ENCODE results near the gene TMEM45A.

The TMEM45A gene

GRCh38 chr3:100553618-100554372 lies 61.4 kb downstream of the TMEM45A start:
- Histone ChIP-seq H3K36me3 (ENCODE audit: control insufficient read depth, insufficient read depth, low read length) (no peaks in the 10 kb centered on the region), H3K9me3 (ENCODE audit: control insufficient read depth, insufficient read depth, low read depth, low read length) (no peaks in the 10 kb centered on the region), H3K27me3 (ENCODE audit: control insufficient read depth, insufficient read depth, low read length) (no peaks in the 10 kb centered on the region), H3K4me1 (ENCODE audit: control insufficient read depth, insufficient read depth, low read length) (no peaks in the 10 kb centered on the region), H3K27ac (ENCODE audit: low read depth, low read length) (no peak overlapping the region), H3K4me3 (ENCODE audit: low read depth, low read length) (no peak overlapping the region), H3K9ac (ENCODE audit: low read length) (no peak overlapping the region)

DNA sequence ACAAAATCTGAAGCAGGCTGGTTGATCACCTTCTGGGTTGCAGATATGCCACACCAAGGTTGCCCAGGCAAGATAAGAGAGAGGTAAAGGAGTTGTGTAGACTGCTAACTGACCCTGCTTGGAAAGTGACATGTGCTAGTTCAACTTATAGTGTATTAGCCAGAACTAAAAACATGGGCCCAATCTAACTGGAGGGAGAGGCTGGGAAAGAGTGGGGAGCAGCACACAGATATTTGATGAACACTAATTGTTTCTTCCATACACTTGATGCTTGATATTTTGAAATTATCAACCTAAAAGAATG lies 61.9 kb downstream of the TMEM45A start:
- no peaks in the 10 kb centered on the region for H3K4me1 ChIP-seq (ENCODE audit: control insufficient read depth, insufficient read depth, low read length)
- no peaks in the 10 kb centered on the region for H3K27me3 ChIP-seq (ENCODE audit: control insufficient read depth, insufficient read depth, low read length)
- no peak overlapping the region for H3K4me3 ChIP-seq (ENCODE audit: low read depth, low read length)
- no peaks in the 10 kb centered on the region for H3K36me3 ChIP-seq (ENCODE audit: control insufficient read depth, insufficient read depth, low read length)
- no peak overlapping the region for H3K9ac ChIP-seq (ENCODE audit: low read length)
- H3K27ac ChIP-seq (ENCODE audit: low read depth, low read length), result no peak overlapping the region
- H3K9me3 ChIP-seq (ENCODE audit: control insufficient read depth, insufficient read depth, low read depth, low read length), result no peaks in the 10 kb centered on the region

DNA sequence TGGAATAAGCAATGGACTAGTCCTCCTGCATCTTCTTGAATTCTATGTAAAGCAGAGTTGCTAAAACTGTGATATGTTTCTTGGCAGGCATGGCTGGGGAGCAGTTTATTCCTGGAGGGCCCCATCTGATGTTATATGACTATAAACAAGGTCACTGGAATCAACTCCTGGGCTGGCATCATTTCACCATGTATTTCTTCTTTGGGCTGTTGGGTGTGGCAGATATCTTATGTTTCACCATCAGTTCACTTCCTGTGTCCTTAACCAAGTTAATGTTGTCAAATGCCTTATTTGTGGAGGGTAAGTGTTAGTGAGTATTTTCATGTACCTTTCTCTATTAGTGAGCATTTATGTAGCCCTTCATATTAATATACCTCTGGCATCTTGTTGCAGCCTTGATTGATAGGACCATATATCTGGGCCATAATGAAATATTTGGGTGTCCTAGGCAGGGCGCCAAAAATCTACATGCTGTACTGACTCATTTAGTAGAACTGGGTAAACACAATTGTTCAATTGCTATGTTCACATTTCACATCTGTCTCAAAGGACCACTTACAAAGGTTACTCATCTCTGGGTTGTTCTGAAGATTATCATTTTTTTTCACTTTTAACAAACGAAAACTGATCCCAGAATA lies 64.4 kb downstream of the TMEM45A start:
- no peak overlapping the region for H3K27ac ChIP-seq (ENCODE audit: low read depth, low read length)

GRCh38 chr3:100558233-100558632 lies 65.8 kb downstream of the TMEM45A start:
- H3K9ac ChIP-seq (ENCODE audit: low read length), result no peak overlapping the region
- peaks cover 18% of the 10 kb centered on the region for H3K4me1 ChIP-seq (ENCODE audit: control insufficient read depth, insufficient read depth, low read length)
- no peaks in the 10 kb centered on the region for H3K9me3 ChIP-seq (ENCODE audit: control insufficient read depth, insufficient read depth, low read depth, low read length)
- no peaks in the 10 kb centered on the region for H3K27me3 ChIP-seq (ENCODE audit: control insufficient read depth, insufficient read depth, low read length)
- no peak overlapping the region for H3K4me3 ChIP-seq (ENCODE audit: low read depth, low read length)
- no peak overlapping the region for H3K27ac ChIP-seq (ENCODE audit: low read depth, low read length)
- H3K36me3 ChIP-seq (ENCODE audit: control insufficient read depth, insufficient read depth, low read length), result no peaks in the 10 kb centered on the region

More for the DNA sequence above, 64.4 kb downstream of the TMEM45A start:
- Histone ChIP-seq H3K4me3 (ENCODE audit: low read depth, low read length) (no peak overlapping the region), H3K9ac (ENCODE audit: low read length) (no peak overlapping the region), H3K36me3 (ENCODE audit: control insufficient read depth, insufficient read depth, low read length) (no peaks in the 10 kb centered on the region), H3K4me1 (ENCODE audit: control insufficient read depth, insufficient read depth, low read length) (peaks cover 9% of the 10 kb centered on the region), H3K27me3 (ENCODE audit: control insufficient read depth, insufficient read depth, low read length) (no peaks in the 10 kb centered on the region), H3K9me3 (ENCODE audit: control insufficient read depth, insufficient read depth, low read depth, low read length) (no peaks in the 10 kb centered on the region)

- Histone ChIP-seq H3K4me1 (ENCODE audit: control insufficient read depth, insufficient read depth, low read length) (peaks cover 18% of the 10 kb centered on the region), H3K9ac (ENCODE audit: low read length) (no peak overlapping the region), H3K27ac (ENCODE audit: low read depth, low read length) (no peak overlapping the region), H3K9me3 (ENCODE audit: control insufficient read depth, insufficient read depth, low read depth, low read length) (no peaks in the 10 kb centered on the region), H3K4me3 (ENCODE audit: low read depth, low read length) (no peak overlapping the region), H3K27me3 (ENCODE audit: control insufficient read depth, insufficient read depth, low read length) (no peaks in the 10 kb centered on the region), H3K36me3 (ENCODE audit: control insufficient read depth, insufficient read depth, low read length) (no peaks in the 10 kb centered on the region)
Measured at GRCh38 chr3:100560426-100560825, 68.0 kb downstream of the TMEM45A start.

DNA sequence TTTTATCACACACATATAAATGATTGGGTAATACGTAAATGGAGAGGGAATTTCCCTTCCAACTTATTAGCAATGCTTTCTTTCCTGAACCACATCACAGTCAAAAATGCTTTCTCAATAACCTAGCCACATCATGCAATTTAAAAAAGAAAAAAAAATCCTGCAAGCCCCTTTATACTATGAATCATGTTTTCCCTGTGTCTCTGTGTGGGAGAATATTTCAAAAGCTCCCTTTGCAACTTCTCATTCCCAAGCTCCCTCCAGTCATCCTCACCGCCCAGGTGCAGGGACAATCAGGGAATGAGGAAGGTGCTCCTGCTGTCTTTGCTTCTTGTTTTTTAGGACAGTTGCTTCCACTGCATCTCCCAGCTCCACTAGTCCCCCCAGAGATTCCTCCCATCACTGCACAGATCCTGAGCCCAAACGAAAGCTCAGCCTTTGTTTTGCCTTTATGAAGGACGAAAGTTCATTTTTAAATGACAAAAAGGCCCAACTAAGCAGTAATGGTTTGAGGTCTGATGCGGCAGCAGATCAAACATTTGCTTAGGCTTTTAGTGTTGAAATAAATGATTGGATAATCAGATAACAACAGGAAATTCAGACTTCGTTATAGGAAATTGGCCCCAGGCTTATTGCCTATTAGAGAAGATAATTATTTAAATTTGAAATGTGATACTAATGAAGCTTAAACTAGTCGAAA lies 69.2 kb downstream of the TMEM45A start:
- Histone ChIP-seq H3K4me1 (ENCODE audit: control insufficient read depth, insufficient read depth, low read length) (peaks cover 18% of the 10 kb centered on the region), H3K27ac (ENCODE audit: low read depth, low read length) (peak overlapping the region; percentile 64), H3K9me3 (ENCODE audit: control insufficient read depth, insufficient read depth, low read depth, low read length) (no peaks in the 10 kb centered on the region), H3K9ac (ENCODE audit: low read length) (no peak overlapping the region), H3K27me3 (ENCODE audit: control insufficient read depth, insufficient read depth, low read length) (no peaks in the 10 kb centered on the region), H3K36me3 (ENCODE audit: control insufficient read depth, insufficient read depth, low read length) (no peaks in the 10 kb centered on the region), H3K4me3 (ENCODE audit: low read depth, low read length) (no peak overlapping the region)

GRCh38 chr3:100562224-100562857 lies 69.9 kb downstream of the TMEM45A start:
- Histone ChIP-seq H3K4me1 (ENCODE audit: control insufficient read depth, insufficient read depth, low read length) (peaks cover 18% of the 10 kb centered on the region), H3K36me3 (ENCODE audit: control insufficient read depth, insufficient read depth, low read length) (no peaks in the 10 kb centered on the region), H3K27ac (ENCODE audit: low read depth, low read length) (peak overlapping the region; percentile 64), H3K27me3 (ENCODE audit: control insufficient read depth, insufficient read depth, low read length) (no peaks in the 10 kb centered on the region), H3K9ac (ENCODE audit: low read length) (no peak overlapping the region), H3K4me3 (ENCODE audit: low read depth, low read length) (no peak overlapping the region), H3K9me3 (ENCODE audit: control insufficient read depth, insufficient read depth, low read depth, low read length) (no peaks in the 10 kb centered on the region)

DNA sequence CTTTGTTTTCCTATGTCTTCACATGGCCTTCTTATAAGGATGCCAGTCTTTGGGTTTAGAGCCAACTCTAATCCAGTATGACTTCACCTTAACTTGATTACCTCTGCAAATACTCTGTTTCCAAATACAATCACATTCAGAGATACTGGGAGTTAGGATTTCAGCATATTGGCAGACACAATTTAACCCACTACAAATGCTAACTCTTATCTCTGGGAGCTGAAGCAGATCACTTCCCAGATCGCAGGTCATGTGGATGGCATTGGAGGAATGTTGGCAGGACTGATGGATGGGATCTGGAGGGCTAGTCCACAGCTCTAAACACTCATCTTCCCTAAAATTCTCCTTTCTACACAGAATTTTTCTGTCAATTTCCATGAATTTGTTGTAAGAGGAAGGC lies 70.8 kb downstream of the TMEM45A start:
- Histone ChIP-seq H3K4me1 (ENCODE audit: control insufficient read depth, insufficient read depth, low read length) (peaks cover 18% of the 10 kb centered on the region), H3K4me3 (ENCODE audit: low read depth, low read length) (no peak overlapping the region), H3K36me3 (ENCODE audit: control insufficient read depth, insufficient read depth, low read length) (no peaks in the 10 kb centered on the region), H3K27me3 (ENCODE audit: control insufficient read depth, insufficient read depth, low read length) (no peaks in the 10 kb centered on the region), H3K9ac (ENCODE audit: low read length) (no peak overlapping the region), H3K9me3 (ENCODE audit: control insufficient read depth, insufficient read depth, low read depth, low read length) (no peaks in the 10 kb centered on the region), H3K27ac (ENCODE audit: low read depth, low read length) (peak overlapping the region; percentile 44; the same call in 1 of the 2 replicates)

DNA sequence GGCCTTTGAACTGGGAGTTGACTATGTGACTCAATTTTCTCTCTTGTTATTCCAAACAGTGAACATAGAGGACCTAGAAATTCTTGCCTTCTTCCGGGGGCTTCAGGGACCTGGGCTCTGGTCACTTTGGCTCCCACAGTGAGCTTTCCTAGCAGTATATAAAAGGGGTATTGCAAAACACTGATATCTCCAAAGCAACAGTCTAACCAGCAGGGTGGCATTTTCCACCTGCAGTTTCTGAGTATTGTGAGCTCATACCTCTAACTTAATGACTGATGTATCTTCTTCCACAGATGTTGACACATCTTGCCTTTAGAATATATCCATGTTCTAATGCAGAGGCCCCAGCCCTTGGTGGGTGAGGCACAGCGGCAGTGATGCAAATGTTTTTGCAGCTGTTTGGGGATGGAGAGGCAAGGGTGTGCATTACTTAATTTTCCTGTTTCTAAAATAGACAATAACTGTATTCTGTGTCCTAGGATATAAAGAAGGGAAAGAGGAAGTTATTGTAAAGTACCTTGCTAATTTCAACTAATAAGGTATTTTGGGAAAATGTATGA lies 71.3 kb downstream of the TMEM45A start:
- no peaks in the 10 kb centered on the region for H3K9me3 ChIP-seq (ENCODE audit: control insufficient read depth, insufficient read depth, low read depth, low read length)
- H3K4me3 ChIP-seq (ENCODE audit: low read depth, low read length), result no peak overlapping the region
- H3K9ac ChIP-seq (ENCODE audit: low read length), result no peak overlapping the region
- peaks cover 18% of the 10 kb centered on the region for H3K4me1 ChIP-seq (ENCODE audit: control insufficient read depth, insufficient read depth, low read length)
- no peak overlapping the region for H3K27ac ChIP-seq (ENCODE audit: low read depth, low read length)
- no peaks in the 10 kb centered on the region for H3K27me3 ChIP-seq (ENCODE audit: control insufficient read depth, insufficient read depth, low read length)
- no peaks in the 10 kb centered on the region for H3K36me3 ChIP-seq (ENCODE audit: control insufficient read depth, insufficient read depth, low read length)

GRCh38 chr3:100570811-100571210 lies 78.4 kb downstream of the TMEM45A start:
- no peak overlapping the region for H3K9ac ChIP-seq (ENCODE audit: low read length)
- H3K9me3 ChIP-seq (ENCODE audit: control insufficient read depth, insufficient read depth, low read depth, low read length), result no peaks in the 10 kb centered on the region
- no peak overlapping the region for H3K27ac ChIP-seq (ENCODE audit: low read depth, low read length)
- H3K36me3 ChIP-seq (ENCODE audit: control insufficient read depth, insufficient read depth, low read length), result peaks cover 3% of the 10 kb centered on the region; the same call in 1 of the 2 replicates
- no peak overlapping the region for H3K4me3 ChIP-seq (ENCODE audit: low read depth, low read length)
- no peaks in the 10 kb centered on the region for H3K27me3 ChIP-seq (ENCODE audit: control insufficient read depth, insufficient read depth, low read length)
- H3K4me1 ChIP-seq (ENCODE audit: control insufficient read depth, insufficient read depth, low read length), result no peaks in the 10 kb centered on the region

Data from HUES6 (cell line).